Measurements from ENCODE around the gene LRRN2.

DNA sequence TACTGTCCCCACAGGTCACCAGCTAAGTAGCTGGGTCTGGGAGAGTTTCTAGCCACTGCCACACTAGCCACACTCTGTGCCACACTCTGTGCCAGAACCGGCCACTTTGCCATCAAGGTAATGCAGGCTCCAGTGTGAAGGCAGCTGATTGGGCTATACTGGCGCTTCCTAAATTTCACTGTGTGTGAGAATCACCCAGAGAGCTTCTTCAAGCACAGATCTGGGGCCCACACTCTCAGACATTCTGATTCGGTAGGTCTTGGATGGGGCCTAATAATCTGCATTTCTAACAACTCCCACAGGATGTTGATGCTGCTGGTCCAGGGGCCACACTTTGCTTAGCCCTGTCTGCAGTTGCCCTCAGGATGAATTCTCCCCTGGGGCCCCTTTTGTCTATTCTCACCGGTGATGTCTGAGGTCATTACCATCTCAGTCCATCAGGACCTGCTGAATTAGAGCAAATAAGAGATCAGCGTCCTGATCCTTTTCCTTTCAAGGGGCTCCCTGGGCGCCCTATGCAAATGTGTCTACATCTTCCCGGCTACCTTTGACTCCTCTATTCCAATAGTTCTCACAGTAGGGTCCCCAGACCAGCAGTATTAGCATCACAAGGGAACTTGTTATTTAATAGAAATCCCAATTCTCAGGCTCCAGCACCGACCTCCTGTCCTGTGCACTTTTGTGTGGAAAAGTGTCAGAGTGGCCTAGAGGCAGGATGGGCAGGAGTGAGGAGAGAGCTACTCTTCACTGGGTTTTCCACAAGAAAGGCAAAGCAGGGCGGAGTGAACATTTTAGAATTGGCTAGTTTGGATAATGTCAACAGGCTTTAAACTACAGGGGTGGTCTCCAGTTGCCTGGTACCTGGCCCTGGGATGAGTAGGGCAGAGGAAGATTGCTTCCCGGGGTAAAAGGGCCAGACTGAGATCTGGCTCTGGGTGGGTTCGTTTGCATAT is 24.7 kb upstream of the LRRN2 start:
- TF ChIP-seq SNAI2 (CRISPR knock-in tag; IDR thresholded peaks at IDR 0.05) (no peak), ARNTL (CRISPR knock-in tag; IDR thresholded peaks at IDR 0.05; ENCODE audit: borderline replicate concordance, low read depth) (no peak)
- TF ChIP-seq, protein P1, sequence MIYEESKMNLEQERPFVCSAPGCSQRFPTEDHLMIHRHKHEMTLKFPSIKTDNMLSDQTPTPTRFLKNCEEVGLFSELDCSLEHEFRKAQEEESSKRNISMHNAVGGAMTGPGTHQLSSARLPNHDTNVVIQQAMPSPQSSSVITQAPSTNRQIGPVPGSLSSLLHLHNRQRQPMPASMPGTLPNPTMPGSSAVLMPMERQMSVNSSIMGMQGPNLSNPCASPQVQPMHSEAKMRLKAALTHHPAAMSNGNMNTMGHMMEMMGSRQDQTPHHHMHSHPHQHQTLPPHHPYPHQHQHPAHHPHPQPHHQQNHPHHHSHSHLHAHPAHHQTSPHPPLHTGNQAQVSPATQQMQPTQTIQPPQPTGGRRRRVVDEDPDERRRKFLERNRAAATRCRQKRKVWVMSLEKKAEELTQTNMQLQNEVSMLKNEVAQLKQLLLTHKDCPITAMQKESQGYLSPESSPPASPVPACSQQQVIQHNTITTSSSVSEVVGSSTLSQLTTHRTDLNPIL (CRISPR knock-in tag; IDR thresholded peaks at IDR 0.05; ENCODE audit: low read depth) = no peak

All from SK-N-SH treated with all-trans-retinoic acid at 6 μM for 48 hours (cell line).